NCI-H2107 treated with DMSO at 0.1 percent for 48 hours (cell line): ENCODE measurements around the gene OSER1.

ENCODE experiments used
- DNase-seq: peaks from one replicate; lab custom pipeline; 2025; ENCODE audit not compliant: unreplicated experiment; lab: John Stamatoyannopoulos, UW

OSER1 gene

GRCh38 chr20:44228465-44229258 lies 18.1 kb upstream of the OSER1 start:
- DNase-seq: no peak

DNA sequence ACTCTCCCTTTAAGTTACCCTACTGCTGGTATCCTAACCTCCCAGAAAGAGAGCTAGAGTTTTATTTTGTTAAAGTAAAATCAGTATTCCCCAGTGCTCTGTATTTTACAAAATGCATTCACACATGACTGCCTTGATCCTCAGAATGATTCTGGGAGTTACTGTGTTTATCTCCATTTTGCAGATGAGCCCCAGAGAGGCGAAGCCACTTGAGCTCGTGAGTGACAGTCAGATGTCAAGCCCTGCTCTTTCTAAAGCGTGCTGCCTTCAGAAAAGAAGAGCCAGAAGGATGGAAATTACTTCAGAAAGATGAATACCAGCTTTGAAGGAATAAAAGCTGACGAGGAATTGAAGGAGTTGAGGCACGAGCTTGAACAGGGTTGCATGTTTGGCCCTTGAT lies 14.1 kb upstream of the OSER1 start:
- DNase-seq: no peak

- no peak for DNase-seq
These were observed 13.2 kb upstream of the OSER1 start for GRCh38 chr20:44223721-44224120.

DNA sequence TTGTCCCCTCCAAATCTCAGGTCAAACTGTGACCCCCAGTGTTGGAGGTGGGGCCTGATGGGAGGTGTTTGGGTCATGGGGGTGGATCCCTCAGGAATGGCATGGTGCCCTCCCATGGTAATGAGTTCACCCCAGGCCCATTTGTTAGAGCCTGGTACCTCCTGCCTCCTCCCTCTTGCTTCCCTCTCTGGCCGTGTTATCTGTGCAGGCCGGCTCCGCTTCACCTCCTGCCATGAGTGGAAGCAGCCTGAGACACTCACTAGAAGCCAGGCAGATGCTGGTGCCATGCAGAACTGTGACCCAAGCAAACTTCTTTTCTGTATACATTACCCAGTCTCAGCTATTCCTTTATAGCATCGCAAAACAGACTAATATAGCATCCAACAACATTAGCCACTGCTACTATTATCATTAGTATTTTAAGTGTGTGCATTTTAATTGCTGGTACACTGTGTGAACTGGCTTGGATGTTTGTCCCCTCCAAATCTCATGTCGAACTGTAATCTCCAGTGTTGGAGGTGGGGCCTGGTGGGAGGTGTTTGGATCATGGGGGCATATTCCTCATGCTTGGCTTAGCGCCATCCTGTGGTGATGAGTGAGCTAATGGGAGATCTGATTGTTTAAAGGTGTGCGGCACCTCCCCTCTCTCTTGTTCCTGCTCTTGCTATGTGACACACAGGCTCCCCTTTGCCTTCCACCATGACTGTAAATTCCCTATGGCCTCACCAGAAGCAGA lies 12.2 kb upstream of the OSER1 start:
- DNase-seq: no peak

GRCh38 chr20:44222027-44222426 lies 11.5 kb upstream of the OSER1 start:
- no peak for DNase-seq

- no peak for DNase-seq
These were observed 10.9 kb upstream of the OSER1 start for GRCh38 chr20:44221368-44221954.

- no peak for DNase-seq
These were observed 9.2 kb upstream of the OSER1 start for GRCh38 chr20:44219791-44220190.

DNA sequence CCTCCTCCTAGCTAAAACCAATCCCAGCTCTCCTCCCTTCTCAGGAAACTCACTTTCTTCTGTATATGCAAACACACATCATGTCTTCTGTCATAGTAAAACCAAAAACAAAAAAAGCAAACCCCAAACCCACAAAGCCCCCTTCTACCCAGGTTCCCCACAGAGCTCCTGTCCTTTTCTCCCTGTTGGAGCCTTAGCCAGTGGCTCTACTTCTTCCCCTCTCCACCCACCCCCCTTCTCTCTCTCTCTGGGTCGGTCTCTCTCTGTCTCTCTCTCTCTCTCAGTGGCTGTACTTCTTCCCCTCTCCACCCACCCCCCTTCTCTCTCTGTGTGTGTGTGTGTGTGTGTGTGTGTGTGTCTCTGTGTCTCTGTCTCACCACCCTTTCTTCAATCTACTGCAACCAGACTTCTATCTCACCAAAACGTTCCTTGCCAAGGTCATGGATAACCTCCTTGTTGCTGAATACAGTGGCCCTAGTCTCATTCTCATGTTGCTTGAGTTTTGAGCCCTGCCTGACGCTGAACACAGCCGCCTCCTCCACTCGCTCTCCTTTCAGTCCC lies 8.7 kb upstream of the OSER1 start:
- DNase-seq: no peak

- DNase-seq: no peak
These were observed 7.9 kb upstream of the OSER1 start for GRCh38 chr20:44218446-44218845.

GRCh38 chr20:44217342-44218092 lies 6.9 kb upstream of the OSER1 start:
- DNase-seq: peak; percentile 15

- DNase-seq: peak; percentile 2
These were observed 4.6 kb upstream of the OSER1 start for GRCh38 chr20:44215125-44215524.

GRCh38 chr20:44212792-44213191 lies 2.2 kb upstream of the OSER1 start:
- DNase-seq: no peak

DNA sequence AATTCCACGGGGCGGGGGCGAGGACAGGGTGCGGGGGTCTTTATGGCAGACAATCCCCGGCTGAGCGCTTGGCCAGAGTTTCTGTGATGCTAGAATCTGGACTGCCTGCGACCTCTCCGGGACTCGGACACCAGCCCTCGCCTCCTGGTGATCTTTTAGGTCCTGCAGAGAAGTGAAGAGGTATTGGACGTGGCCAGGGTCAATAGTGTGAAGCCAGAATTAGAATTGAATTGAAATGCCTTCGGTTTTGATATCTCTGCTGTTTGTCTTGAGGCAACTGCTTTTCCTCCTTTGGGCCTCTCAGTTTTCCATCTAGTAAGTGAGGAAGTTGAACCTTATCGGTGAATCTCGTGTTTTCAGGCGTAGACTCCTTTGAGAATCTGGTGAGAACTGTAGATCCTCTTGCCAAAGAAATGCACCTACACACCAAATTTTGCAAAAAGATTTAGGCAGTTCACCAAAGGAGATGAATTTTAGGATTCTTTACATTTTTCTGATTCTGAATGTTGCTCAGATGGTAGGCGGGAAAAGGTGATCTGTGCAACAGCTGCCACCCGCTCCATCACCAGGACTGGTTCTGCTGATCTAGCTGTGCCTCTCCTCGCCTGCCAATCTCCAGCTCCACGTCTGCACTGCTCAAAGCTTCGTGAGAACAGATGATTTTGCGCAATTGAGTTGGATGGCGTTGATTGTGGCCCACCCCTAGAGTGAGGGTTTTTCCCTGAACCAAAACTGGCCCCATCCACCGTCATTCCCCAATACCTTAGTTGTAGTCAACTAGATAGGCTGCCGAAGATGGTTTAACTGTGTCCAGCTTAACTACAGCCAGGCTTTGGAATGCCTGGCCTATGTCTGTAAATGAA lies 837 bp upstream of the OSER1 start:
- no peak for DNase-seq

DNA sequence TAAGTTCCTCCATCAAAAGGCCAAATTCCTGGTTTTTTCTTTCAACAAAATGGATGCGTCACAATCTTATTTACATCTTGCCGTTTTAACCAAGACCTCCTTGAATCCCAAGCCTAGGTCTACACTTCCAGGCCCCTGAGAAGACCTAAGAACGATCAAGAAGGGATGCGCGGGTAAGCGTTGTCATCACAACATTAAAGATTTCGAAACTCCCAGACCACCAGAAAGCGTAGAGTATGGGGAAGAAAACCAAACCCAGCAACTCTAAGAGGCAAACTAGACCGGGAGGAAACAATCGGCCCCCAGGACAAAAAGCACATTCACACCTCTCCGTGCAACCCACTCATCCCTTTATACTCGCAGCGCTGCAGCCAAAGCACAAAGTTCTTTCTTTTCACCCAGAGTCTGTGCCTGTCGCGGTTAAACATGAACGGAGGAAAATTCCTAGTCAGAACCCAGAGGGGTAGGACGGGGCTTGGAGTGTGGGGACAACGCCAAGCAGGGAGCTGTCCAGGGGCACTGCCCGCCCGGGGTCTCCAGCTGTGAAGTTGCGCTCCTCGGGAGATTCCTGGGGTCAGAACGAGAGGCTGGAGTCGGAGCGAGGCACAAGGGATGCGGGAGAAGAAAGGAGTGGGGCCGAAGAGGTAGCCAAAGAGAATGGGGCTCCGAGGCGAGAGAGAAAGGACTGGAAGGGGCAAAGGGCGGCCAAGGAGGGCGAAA lies 725 bp downstream of the OSER1 start:
- DNase-seq: no peak

- DNase-seq: no peak
These were observed 1.8 kb downstream of the OSER1 start for GRCh38 chr20:44208770-44209169.

- no peak for DNase-seq
These were observed 2.4 kb downstream of the OSER1 start for GRCh38 chr20:44208165-44208564.

DNA sequence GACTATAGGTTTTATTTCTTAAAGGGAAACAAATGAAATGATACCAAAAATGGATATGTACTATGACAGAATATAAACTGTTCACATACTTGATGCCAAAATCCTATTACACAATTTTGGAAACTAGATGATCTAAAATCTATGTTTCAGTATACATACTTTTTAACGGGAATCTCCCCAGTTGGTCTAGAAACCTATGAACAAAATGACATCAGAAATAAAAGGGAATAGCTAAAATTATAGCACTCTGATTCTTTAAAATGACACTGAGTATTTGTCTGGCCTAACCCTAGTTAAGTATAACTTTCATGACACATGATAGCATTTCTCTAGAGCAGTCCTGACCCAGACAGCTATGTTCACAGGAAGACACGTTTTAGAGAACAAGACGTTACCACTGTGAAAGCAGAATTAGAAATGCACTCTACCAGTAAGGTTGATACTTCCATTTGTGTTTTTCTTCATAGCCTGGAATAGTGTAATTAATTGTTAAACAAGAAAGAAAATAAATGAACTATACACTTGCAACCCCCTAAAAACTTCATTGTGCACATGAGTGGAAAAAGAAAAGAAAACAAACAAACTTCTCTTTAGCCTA lies 3.3 kb downstream of the OSER1 start:
- DNase-seq: no peak

DNA sequence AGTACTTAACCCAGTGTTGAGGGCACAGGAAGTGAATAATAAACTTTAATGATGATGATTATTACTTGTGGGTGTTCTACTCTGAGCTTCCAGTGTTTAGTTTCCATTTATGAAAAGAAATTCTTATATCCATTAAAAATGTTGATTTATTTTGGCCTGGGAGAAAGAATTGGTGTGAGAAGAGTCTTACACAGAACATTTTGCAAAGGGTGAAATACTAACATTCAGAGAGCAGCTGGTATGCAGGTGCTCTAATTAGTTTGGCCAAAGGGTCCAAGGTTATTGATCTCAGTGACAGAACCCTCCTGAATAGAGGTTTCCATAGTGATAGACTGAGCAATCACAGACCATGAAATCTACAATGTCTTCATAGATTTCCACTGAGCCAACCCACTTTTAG lies 4.4 kb downstream of the OSER1 start:
- DNase-seq: no peak

DNA sequence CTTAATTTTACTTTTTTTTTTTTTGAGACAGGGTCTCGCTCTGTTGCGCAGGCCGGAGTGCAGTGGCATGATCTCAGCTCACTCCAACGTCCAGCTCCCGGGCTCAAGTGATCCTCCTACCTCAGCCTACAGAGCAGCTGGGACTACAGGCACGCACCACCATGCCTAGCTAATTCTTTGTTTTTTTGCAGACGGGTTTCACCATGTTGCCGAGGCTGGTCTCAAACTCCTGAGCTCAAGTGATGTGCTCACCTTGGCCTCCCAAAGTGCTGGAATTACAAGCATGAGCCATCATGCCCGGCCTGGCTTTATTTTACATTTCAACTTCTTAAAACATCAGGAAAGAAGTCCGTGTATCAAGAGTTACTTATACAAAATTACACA lies 5.7 kb downstream of the OSER1 start:
- no peak for DNase-seq
